A549 treated with Hydrocortisone at 1 μM for 4 hours (cell line): Measurements from ENCODE around the gene CCDC127. TPM values are rescaled to one million over a fixed set of nuclear protein-coding genes. Genes with fewer than 3 reads are reported as not detected.

Experiments
- total RNA-seq: library from RNA; stranded (reverse); fragments of 200-300 nt; extraction: Qiagen RNA extraction; gene quantifications from 5 replicates; pipeline ENCODE4 v1.2.3, GENCODE V29; 2022

The CCDC127 gene
- total RNA-seq, result 5.9 to 6.5 TPM (median 6.3 TPM) in 5 replicates

GRCh38 chr5:217494-218456, at the start of gene CCDC127, which contains the start of gene SDHA:
Gene CCDC127 (minus strand): TSS chr5:218153. CDS start chr5:216849, 1,304 bp downstream.
Gene SDHA (plus strand): TSS chr5:218320. CDS start chr5:218356, 36 bp downstream.

DNA sequence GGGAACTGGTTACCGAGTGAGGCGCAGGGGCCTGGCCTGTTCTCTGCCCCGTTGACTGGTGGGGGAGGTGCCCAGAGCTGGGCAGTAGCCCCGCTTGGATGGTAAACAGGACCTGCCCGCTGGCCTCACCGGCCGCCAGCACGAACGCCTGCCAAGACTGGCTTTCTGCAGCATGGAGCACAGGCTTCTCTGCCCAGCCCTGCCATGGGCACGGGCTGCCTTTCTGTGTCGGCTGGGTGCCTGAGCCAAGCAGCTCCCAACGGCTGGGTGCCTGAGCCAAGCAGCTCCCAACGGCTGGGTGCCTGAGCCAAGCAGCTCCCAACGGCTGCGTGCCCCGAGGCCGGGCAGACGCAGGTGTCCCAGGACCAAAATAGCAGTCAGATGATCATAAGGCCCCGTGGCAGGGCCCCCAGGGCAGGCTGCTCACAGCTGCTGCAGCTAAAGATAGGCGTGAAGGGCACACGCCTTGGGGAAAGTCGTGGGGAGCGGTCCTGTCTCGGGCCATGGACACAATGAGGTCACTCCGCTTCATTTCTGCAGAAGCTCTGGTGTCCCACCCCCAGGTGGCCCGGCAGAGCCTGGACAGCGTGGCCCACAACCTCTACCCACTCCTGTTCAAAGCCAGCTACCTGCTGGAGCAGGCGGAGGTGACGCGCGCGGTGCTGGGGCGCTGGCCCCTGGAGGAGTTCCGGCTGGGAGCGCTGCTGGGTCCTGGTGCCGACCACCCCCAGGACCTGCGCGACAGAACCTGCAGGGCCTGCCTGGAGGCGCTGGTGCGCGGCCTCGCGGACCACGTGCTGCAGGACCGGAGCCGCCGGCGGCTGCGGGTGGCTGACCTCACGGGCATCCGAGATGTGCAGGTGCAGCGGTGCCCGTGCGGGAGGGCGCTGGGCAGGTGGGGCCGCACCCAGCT, 26.7 kb downstream of the CCDC127 start, which contains the start of gene LRRC14B:
Gene LRRC14B (plus strand): TSS at position 460 of the 913 bp plus-strand sequence. CDS start 44 bp downstream, at position 504.

Other genes with a start within 250 kb of the CCDC127 start
- gene PLEKHG4B, start 126.0 kb downstream of the CCDC127 start, total RNA-seq, result 0.82 to 1.7 TPM (median 1.3 TPM) in 5 replicates
- not detected in 5 replicates for gene LRRC14B, start 26.7 kb downstream of the CCDC127 start, total RNA-seq
- 108 to 123 TPM (median 120 TPM) in 5 replicates for gene SDHA, start 167 bp upstream of the CCDC127 start, total RNA-seq
- gene PDCD6, start 53.5 kb upstream of the CCDC127 start, total RNA-seq, result 160 to 188 TPM (median 187 TPM) in 5 replicates
- 3.9 to 5.5 TPM (median 5.2 TPM) in 5 replicates for gene AHRR, start 103.6 kb upstream of the CCDC127 start, total RNA-seq
- gene EXOC3, start 225.0 kb upstream of the CCDC127 start, total RNA-seq, result 28.4 to 33.7 TPM (median 32.2 TPM) in 5 replicates